ENCODE data around the gene TRAPPC11.
A peak's percentile ranks its signal among the peaks of the same experiment; 100 is the strongest.

TRAPPC11 gene

DNA sequence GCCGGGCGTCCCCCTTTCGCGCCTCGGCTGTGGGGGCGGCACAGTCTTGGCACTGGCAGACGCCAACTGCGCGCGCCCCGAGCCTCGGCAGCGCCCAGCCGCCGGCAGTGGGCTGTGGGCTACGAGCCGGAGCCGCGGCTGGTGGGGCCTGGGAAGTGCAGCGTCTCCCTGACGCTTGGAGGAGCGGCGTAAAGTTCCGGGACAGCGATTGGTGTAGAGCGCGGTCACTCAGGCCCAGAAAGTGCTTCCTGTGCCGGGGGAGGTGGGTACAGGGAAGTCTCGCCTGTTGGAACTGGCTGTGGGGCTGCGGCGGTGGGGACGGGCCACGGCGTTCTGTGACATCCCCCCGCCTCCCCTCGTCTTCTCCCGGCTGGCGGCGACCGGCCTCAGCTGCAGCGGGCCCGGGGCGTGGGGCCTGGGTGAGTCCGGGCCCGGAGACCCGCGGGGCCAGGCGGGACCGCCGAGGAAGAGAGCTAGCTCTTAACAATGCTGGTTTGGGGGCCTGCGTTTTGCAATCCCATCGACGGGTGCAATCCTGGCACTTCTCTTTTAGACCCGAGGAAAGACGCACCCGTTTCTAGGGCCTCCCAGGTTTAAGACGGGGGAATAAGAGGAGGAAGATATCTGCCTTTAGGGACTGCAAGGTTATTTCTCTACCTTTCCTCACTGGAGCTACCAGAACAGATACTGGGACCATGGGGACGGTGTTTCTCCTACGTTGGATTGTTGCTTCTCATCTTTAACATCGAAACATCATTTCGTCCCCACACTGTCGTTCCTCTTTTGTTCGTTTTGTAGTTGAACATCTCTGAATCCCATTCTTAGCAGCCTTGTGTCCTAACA is at the start of gene TRAPPC11, which contains the start of gene RWDD4:
Gene TRAPPC11 (plus strand): TSS at position 265 of the 843 bp plus-strand sequence. CDS start 4,575 bp downstream, outside the sequence.
Gene RWDD4 (minus strand): TSS at position 157 of the 843 bp plus-strand sequence. CDS start 233 bp downstream, outside the sequence.
- DNase-seq (ENCODE audit: low read depth, low spot score) = peak; percentile 95
- POLR2A ChIA-PET = interaction anchor here (1.0 kb wide), 1 partner anchor 195 kb away, joined by 6 read pairs; no protein-coding TSS in a partner anchor
- H3K4me3 ChIP-seq (ENCODE audit: low read depth, low read length) = peak within 1 kb of the TSS; percentile 55
- TF ChIP-seq, protein P1, sequence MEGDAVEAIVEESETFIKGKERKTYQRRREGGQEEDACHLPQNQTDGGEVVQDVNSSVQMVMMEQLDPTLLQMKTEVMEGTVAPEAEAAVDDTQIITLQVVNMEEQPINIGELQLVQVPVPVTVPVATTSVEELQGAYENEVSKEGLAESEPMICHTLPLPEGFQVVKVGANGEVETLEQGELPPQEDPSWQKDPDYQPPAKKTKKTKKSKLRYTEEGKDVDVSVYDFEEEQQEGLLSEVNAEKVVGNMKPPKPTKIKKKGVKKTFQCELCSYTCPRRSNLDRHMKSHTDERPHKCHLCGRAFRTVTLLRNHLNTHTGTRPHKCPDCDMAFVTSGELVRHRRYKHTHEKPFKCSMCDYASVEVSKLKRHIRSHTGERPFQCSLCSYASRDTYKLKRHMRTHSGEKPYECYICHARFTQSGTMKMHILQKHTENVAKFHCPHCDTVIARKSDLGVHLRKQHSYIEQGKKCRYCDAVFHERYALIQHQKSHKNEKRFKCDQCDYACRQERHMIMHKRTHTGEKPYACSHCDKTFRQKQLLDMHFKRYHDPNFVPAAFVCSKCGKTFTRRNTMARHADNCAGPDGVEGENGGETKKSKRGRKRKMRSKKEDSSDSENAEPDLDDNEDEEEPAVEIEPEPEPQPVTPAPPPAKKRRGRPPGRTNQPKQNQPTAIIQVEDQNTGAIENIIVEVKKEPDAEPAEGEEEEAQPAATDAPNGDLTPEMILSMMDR (IDR thresholded peaks at IDR 0.05; ENCODE audit: insufficient read depth, low read length, missing control alignments) = peak; percentile 7
- CTCF ChIA-PET = interaction anchor here (0.7 to 1.2 kb wide), 5 partner anchors 11 to 189 kb away, joined by 3 to 4 read pairs (median 4); no protein-coding TSS in a partner anchor

DNA sequence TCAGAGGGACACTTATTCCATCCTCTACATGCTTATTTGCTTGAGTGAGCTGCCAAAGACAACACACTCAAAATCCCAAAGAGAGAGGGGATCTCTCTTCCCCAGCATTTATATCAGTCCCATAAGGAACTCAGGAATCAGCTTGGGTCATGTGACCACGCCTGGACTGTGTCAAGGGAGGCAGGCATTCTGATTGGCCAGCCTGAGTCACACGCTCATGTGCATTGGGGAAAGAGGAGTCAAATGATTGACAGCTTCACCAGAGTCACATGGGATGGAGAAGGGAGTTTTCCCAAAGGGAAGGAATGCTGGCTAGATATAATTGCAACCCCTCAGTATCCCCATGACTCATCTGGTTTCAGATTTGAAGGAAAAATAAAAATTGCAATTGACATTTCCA is 49.1 kb upstream of the TRAPPC11 start:
- ChIA-PET POLR2A (no interaction called here), CTCF (interaction anchor here (4.7 kb wide), 1 partner anchor 8 kb away, joined by 23 read pairs; no protein-coding TSS in a partner anchor)
- no peak overlapping the region for H3K4me3 ChIP-seq (ENCODE audit: low read depth, low read length)
- no peak for DNase-seq (ENCODE audit: low read depth, low spot score)
- TF ChIP-seq, protein P1 (IDR thresholded peaks at IDR 0.05; ENCODE audit: insufficient read depth, low read length, missing control alignments) = no peak

DNA sequence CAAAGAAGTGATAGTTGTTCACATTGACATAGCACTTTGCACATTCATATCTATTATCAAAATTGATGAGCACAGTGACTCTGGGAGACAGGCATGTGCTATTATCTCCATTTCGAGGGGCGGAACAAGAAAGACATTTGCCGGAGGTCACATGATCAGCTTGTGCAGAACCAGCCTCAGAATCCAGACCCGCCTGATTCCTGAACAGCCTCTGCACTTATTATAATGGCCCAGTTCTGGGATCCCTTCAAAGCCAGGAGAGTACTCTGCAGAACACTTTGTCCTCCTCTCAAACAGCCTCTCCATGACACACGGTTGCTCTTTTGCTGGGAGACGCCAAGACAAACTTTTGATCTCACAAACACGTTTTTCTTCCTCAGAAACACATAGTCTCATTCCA is 48.5 kb upstream of the TRAPPC11 start:
- H3K4me3 ChIP-seq (ENCODE audit: low read depth, low read length) = no peak overlapping the region
- TF ChIP-seq, protein P1 (IDR thresholded peaks at IDR 0.05; ENCODE audit: insufficient read depth, low read length, missing control alignments) = no peak
- CTCF ChIA-PET = interaction anchor here (4.7 kb wide), 1 partner anchor 9 kb away, joined by 23 read pairs; no protein-coding TSS in a partner anchor
- POLR2A ChIA-PET = no interaction called here
- DNase-seq (ENCODE audit: low read depth, low spot score) = no peak

DNA sequence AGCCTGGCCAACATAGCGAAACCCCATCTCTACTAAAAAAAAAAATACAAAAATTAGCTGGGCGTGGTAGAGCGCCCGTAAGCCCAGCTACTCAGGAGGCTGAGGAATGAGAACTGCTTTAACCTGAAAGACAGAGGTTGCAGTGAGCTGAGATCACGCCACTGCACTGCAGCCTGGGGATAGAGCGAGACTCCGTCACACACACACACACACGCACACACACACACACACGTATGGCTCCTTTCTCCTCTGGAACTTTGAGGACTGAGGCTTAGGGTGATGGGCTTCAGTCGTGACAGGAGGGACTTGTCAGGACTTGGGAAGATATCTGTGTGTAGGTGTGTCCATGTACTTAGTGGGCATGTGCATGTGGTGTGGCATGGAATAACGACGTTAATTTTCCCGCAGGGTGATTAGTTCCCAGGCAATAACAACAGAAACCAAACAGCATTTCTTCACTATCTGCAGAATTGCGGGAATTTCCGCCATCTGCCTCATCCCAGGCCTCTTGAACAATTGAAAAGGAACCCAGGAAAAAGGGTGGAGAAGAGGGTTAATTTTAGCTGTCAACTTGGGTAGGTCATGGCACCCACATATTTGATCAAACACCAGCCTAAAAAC is 47.8 kb upstream of the TRAPPC11 start:
- TF ChIP-seq, protein P1 (IDR thresholded peaks at IDR 0.05; ENCODE audit: insufficient read depth, low read length, missing control alignments) = no peak
- ChIA-PET POLR2A (no interaction called here), CTCF (interaction anchor here (4.7 kb wide), 1 partner anchor 10 kb away, joined by 23 read pairs; no protein-coding TSS in a partner anchor)
- no peak overlapping the region for H3K4me3 ChIP-seq (ENCODE audit: low read depth, low read length)
- DNase-seq (ENCODE audit: low read depth, low spot score) = no peak

DNA sequence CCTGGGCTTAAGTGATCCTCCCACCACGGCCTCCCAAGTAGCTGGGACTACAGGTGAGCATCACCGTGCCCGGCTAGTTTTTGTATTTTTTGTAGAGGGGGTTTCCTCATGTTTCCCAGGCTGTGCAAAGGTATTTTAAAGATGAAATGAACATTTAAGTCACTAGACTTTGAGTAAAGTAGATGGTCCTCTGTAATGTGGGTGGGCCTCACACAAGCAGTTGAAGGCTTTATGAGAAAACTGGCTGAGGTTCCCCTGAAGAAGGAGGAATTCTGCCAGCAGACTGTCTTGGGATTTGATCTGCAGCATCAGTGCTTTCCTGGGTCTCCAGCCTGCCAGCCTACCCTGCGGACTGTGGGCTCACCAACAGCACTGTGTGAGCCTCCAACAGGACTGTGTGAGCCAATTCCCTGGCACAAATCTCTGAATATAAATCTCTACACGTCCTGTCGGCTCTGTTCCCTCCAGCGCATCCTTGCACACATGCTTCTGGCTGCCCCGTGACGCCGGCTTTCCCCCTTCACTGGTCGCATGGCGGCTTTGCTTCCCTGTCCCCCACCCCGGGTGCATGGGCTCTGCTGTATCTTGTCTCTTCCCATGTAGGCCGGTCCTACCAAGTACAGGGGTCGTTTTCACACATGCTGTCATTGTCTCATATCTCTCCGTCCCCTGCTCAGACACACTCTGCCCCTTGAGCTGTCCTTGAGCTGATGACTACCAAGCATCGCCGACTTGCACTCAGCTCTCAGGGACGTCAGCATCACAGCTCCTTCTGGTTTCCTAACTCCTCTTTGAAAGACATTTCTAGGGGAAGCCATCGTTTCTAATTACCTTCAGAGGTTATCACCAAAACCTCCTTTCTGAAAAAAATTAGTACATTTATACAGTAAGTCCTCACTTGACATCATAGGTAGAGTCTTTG is 46.5 kb upstream of the TRAPPC11 start:
- no peak for DNase-seq (ENCODE audit: low read depth, low spot score)
- TF ChIP-seq, protein P1 (IDR thresholded peaks at IDR 0.05; ENCODE audit: insufficient read depth, low read length, missing control alignments) = no peak
- POLR2A ChIA-PET = no interaction called here
- no peak overlapping the region for H3K4me3 ChIP-seq (ENCODE audit: low read depth, low read length)
- CTCF ChIA-PET = interaction anchor here (1.3 to 4.7 kb wide), 2 partner anchors 11 to 22 kb away, joined by 3 to 23 read pairs; no protein-coding TSS in a partner anchor
